Effector memory CD4-positive, alpha-beta T cell (primary cell): Measurements from ENCODE around the gene DCPS.

Source experiments
- DNase-seq, 3 donors: peaks; one replicate each; pipeline ENCODE4 v3.0.0-alpha.2; 2020
- H3K27ac ChIP-seq: 2 replicates; pipeline ENCODE4 v1.7.0; 2013; ENCODE audit warnings: mild to moderate bottlenecking, low read length, moderate library complexity; ENCODE audit not compliant: insufficient read depth, poor library complexity, severe bottlenecking
- H3K27me3 ChIP-seq: replicated peaks from 2 replicates; pipeline ENCODE4 v1.7.0; 2013; ENCODE audit warnings: mild to moderate bottlenecking, low read length; ENCODE audit not compliant: insufficient read depth, control insufficient read depth, poor library complexity, severe bottlenecking
- H3K36me3 ChIP-seq: 2 replicates; pipeline ENCODE4 v1.7.0; 2013; ENCODE audit warnings: mild to moderate bottlenecking, low read length, moderate library complexity; ENCODE audit not compliant: control insufficient read depth, insufficient read depth
- H3K4me1 ChIP-seq: 2 replicates; pipeline ENCODE4 v1.7.0; 2013; ENCODE audit warnings: low read length, mild to moderate bottlenecking; ENCODE audit not compliant: control insufficient read depth, insufficient read depth, poor library complexity, severe bottlenecking
- H3K4me3 ChIP-seq: 2 replicates; pipeline ENCODE4 v1.7.0; 2013; ENCODE audit warnings: low read length, low read depth, mild to moderate bottlenecking; ENCODE audit not compliant: insufficient read depth, poor library complexity, severe bottlenecking
- H3K9me3 ChIP-seq: 2 replicates; pipeline ENCODE4 v1.7.0; 2013; ENCODE audit warnings: mild to moderate bottlenecking, low read length, moderate library complexity; ENCODE audit not compliant: control insufficient read depth

The DCPS gene

DNA sequence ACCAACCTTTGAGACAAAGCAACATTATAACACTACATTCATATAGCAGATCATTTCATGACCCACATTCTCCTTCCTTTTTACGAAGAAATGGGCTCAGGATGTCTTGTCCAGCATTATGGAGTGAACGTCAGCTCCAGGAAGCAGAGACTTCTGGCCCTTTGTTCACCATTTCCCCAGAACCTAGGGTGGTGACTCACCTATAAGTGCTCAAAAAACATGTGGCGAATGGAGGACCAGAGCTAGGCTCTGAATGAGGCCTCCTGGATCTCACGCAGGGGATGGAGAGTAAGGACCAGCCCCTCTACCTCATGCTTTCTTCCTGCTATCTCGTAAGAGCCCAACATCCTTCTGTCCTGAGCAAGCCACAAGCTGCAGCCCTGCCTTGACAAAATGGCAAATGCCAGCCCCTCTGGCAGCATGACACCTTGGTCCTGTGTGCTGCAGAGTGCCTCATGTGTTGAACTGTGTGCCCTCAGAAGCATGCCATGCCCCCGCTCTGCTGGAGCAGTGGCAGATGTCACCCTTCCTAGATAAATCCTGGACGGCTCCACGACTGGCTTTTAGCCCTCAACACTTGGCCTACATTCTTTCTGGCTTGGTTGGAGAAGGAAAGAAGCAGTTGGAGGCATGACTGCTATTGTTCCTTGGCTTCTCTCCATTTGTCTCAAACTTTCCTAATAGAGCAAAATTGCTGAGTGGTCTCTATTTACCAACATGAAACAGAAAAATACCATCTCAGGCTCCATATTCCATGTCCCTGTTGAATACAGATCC lies 45.1 kb downstream of the DCPS start:
- Histone ChIP-seq H3K9me3 (no peaks in the 10 kb centered on the region), H3K4me1 (no peaks in the 10 kb centered on the region), H3K36me3 (peaks cover 12% of the 10 kb centered on the region), H3K4me3 (no peak overlapping the region), H3K27ac (no peak overlapping the region), H3K27me3 (no peaks in the 10 kb centered on the region)
- no peak for DNase-seq

DNA sequence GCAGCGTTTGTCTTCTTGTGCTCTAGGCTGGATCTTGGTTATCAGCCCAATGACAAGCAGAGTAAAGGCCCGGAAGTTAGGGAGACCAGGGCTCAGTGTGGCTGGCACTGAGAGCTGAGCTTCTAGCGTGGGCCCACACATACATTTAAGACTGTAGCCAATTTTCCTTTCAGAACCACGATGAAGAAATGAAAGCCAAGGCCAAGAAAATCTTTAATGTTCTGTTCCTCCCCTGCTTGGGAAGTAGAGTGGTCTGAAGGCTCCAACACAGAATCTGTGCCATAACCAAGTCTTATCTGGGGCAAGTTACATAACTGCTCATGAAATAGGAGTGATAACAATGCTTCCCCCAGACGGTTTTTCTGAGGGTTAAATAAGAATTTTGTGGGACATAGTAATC lies 47.0 kb downstream of the DCPS start:
- H3K27me3 ChIP-seq, result no peaks in the 10 kb centered on the region
- no peaks in the 10 kb centered on the region for H3K9me3 ChIP-seq
- no peak overlapping the region for H3K4me3 ChIP-seq
- no peaks in the 10 kb centered on the region for H3K36me3 ChIP-seq
- DNase-seq, result no peak
- H3K27ac ChIP-seq, result no peak overlapping the region
- H3K4me1 ChIP-seq, result peaks cover 5% of the 10 kb centered on the region

DNA sequence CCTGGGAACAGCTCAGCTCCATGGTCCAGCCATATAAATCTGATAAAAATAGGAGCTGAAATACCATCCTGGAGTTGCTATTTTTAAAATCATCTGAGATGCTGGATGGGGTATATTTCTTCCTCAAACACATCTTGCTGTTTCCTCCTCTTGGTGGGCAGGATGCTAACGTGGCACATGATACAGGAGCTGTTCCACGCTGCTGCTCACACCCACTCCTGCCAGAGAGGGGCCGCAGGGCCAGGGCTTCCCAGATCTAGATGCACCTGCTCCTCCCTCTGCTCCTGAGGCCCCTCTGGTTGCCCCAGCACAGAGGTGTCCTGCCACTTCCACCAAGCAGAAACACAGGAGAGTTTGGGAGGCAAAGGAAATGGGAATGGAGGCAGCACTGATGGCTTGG lies 48.3 kb downstream of the DCPS start:
- H3K36me3 ChIP-seq, result no peaks in the 10 kb centered on the region
- no peak overlapping the region for H3K4me3 ChIP-seq
- no peaks in the 10 kb centered on the region for H3K9me3 ChIP-seq
- H3K4me1 ChIP-seq, result peaks cover 11% of the 10 kb centered on the region
- no peaks in the 10 kb centered on the region for H3K27me3 ChIP-seq
- DNase-seq, result no peak
- no peak overlapping the region for H3K27ac ChIP-seq

DNA sequence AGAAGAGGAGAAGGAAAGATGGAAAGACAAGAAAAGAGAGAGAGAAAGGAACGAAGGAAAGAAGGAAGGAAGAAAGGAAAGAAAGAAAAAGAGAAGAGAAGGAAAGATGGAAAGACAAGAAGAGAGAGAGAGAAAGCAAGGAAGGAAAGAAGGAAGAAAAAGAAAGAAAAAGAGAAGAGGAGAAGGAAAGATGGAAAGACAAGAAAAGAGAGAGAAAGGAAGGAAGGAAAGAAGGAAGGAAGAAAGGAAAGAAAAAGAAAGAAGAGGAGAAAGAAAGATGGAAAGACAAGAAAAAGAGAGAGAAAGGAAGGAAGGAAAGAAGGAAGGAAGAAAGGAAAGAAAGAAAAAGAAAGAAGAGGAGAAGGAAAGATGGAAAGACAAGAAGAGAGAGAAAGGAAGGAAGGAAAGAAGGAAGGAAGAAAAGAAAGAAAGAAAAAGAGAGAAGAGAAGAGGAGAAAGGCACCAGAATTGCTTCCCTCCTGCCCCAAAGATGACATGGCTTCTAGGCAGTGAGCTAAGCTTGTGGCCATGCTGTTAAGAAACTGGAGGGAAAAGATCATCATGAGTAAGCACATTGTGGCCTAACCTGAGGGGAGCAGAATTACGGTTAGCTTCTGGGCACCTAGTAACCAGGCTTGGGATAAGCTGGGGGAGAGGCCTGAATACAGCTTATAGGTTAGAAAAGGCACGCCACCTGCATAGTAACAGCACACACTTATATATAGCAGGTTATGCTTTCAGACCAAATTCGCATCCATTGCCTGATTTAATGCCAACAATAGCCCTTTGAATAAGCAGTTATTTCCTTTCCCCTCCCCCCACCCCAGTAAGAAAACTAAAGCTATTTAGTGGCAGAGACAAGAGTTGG lies 49.3 kb downstream of the DCPS start:
- H3K4me1 ChIP-seq, result peaks cover 11% of the 10 kb centered on the region
- no peak overlapping the region for H3K27ac ChIP-seq
- no peaks in the 10 kb centered on the region for H3K27me3 ChIP-seq
- no peaks in the 10 kb centered on the region for H3K9me3 ChIP-seq
- no peaks in the 10 kb centered on the region for H3K36me3 ChIP-seq
- no peak for DNase-seq
- no peak overlapping the region for H3K4me3 ChIP-seq

DNA sequence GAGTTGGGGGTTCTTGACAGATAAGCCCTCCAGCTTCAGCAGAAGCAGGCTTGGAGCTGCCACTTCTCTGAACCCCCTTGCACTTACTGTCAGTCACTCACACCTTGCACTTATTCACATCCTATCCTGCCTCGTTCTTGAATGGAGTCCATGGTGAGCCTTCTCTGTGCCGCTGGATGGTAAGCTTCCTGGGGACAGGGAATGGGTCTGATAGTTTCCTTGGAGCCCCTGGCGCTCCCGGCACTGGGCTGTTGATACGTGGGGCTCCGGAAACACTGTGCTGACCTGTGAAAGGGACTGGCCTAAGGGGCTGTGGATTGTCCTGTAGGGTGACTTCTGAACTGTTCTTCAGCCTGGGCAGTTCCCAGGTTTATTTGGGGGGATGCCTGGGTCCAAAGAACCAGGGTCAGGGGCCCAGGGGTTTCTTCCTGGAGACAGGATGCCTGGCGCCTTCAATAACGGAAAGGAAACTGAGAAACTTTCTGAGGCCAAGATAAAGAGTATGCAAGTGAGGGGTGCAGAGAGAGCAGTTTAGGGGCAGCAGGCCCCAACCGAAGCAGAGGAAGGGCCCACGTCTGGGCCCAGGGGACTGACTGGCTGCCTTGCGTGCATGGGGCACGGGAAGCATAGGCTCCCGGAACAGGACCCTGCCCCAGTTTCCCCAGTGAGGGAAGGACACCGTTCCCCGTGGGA lies 50.9 kb downstream of the DCPS start:
- H3K9me3 ChIP-seq, result no peaks in the 10 kb centered on the region
- no peaks in the 10 kb centered on the region for H3K36me3 ChIP-seq
- peaks cover 11% of the 10 kb centered on the region for H3K4me1 ChIP-seq
- DNase-seq, result no peak
- no peak overlapping the region for H3K27ac ChIP-seq
- H3K27me3 ChIP-seq, result no peaks in the 10 kb centered on the region
- peak overlapping the region; percentile 78 for H3K4me3 ChIP-seq

DNA sequence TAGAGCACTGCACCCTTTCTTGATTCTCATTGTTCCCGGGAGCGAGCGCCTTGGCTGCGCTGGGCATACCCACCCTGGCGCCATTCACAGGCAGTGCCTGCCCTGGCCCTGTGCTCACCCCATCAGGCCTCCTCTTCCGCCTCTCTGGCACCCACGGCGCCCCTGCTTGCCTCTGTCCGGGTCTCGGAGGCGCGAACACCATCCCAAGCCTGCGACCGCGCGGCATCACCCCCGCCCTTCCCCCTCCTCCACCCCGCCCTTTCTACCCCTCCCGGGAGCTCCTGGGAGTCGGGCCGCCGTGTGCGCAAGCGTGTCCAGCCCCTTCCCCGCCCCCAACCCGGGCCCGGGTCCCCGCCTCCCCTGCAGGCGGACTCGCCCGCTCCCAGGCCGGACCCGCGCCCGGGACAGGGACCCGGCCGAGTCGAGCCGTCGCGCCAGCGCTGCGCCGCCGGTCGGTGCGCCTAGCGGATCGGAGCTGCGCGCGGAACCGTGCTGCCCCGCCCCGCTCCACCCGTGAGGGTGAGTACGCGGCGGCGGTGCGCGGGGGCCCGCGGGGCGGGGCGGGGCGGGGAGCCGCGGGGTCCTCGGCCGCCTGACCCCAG lies 51.6 kb downstream of the DCPS start, which contains the start of gene ST3GAL4:
ST3GAL4 (plus strand) TSS at position 363 of the 602 bp plus-strand sequence. CDS start 50,470 bp downstream, outside the sequence.
- H3K4me1 ChIP-seq, result peaks cover 11% of the 10 kb centered on the region

DNA sequence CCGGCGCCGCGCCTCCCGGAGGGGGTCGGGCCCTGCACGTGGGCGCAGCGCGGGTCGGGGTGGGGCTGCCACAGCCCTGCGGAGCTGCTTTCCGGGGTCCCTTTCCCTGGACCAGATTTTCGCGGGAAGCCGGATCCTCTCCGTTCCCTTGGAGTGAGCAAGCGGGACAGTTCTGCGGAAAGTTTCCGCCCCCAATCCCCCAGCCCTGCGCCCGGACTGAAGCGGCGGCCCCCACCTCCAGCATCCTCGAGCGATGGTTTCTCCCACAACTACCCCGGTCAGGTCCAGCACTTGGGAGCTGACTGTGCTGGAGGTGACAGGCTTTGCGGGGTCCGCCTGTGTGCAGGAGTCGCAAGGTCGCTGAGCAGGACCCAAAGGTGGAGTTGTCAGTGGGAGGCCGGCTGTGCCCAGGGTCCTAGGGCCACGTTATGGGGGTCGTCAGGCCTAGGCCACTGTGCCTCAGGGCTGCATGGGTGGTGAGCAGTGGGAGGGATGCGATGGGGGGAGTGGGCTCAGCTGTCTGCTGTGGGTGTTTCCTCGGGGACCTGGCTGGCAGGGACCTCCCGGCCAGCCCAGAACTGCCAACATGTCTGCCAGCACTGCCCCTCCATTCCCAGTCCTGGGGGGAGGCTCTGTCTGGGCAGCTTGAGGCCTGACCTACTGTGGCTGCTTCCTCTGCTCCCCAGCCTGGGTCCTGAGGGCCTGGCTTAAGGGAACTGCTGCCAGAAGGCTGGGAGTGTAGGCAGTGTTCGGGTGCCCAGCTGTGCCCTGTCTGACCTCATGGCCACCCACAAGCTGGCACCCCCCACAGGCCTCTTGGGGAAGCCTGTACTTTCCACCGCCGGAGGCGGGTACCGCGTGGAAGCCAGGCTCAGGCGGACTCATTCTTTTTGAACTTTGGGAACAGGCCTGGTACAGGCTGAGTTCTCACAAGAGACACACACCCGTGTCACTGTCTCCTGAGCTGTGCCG lies 52.4 kb downstream of the DCPS start:
- Histone ChIP-seq H3K9me3 (no peaks in the 10 kb centered on the region), H3K4me1 (peaks cover 11% of the 10 kb centered on the region), H3K36me3 (no peaks in the 10 kb centered on the region), H3K4me3 (peak overlapping the region; percentile 58), H3K27me3 (no peaks in the 10 kb centered on the region), H3K27ac (no peak overlapping the region)
- DNase-seq, result no peak

More for the DNA sequence above, 51.6 kb downstream of the DCPS start, which contains the start of gene ST3GAL4:
- H3K27me3 ChIP-seq, result no peaks in the 10 kb centered on the region
- H3K4me3 ChIP-seq, result peak within 1 kb of the TSS; percentile 78
- H3K36me3 ChIP-seq, result no peaks in the 10 kb centered on the region
- no peak within 1 kb of the TSS for H3K27ac ChIP-seq
- peak; percentile 33 to 38 (median 36) for DNase-seq
- no peaks in the 10 kb centered on the region for H3K9me3 ChIP-seq

DNA sequence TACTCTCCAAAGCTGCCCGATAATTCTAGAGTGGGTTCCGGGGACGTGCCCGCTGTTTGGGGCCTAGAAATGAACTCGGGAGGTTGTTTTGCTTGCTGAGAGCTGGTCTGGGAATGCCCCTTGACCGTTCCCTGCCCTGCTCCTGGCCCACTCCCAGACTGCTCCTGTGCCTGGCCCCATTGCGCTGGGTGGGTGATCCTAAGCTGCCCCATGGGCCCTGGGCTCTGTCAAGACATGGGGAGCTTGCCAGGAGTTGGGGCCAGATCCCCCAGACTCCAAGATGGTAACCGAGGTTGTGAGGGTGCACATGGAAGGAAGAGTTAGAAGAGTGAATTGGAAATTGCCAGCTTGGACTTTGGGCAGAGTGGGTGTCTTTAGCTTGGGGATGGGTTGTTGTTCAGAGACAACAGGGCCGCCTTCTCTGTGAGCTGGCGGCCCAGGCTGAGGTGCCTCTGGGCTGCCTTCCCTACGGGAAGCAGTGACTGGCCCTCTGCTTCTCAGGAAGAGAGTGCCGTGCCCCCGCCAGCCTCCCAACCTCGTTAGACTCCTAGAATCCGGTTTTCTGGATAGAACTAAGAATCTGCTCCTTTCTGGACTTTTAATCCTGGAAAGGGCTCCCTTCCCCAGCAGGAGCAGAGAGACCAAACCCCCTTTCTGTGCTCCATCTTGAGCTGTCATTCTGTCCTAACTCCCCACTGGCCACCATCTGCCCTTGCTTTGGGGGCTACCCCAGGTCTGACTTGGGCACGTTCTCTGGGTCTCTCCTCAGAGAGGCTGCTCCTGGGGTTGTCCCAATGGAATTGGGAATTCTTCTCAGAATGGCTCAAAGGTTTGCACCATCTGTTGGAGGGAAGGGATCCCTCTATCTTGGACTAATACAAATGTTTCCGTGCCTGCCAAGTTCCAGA lies 53.4 kb downstream of the DCPS start:
- H3K4me1 ChIP-seq, result peaks cover 11% of the 10 kb centered on the region

More for the DNA sequence above, 53.4 kb downstream of the DCPS start:
- H3K9me3 ChIP-seq, result no peaks in the 10 kb centered on the region
- no peaks in the 10 kb centered on the region for H3K27me3 ChIP-seq
- no peaks in the 10 kb centered on the region for H3K36me3 ChIP-seq
- no peak overlapping the region for H3K27ac ChIP-seq
- no peak overlapping the region for H3K4me3 ChIP-seq
- no peak for DNase-seq
